BLaER1 (cell line): Measurements from ENCODE around the gene BICD2.

Experiments used
- H3K27ac ChIP-seq: shearing (Covaris generic); formaldehyde crosslinking; 2 replicates; pipeline ENCODE4 v1.8.1; 2022
- H3K27me3 ChIP-seq: shearing (Covaris generic); formaldehyde crosslinking; 2 replicates; pipeline ENCODE4 v1.8.1; 2022
- H3K36me3 ChIP-seq: shearing (Covaris generic); formaldehyde crosslinking; 2 replicates; pipeline ENCODE4 v1.8.1; 2022
- H3K4me1 ChIP-seq: shearing (Covaris generic); formaldehyde crosslinking; 2 replicates; pipeline ENCODE4 v1.8.1; 2022
- H3K4me2 ChIP-seq: shearing (Covaris generic); formaldehyde crosslinking; 2 replicates; pipeline ENCODE4 v1.8.1; 2022
- H3K4me3 ChIP-seq: shearing (Covaris generic); formaldehyde crosslinking; 2 replicates; pipeline ENCODE4 v1.8.1; 2022
- H3K9ac ChIP-seq: shearing (Covaris generic); formaldehyde crosslinking; 2 replicates; pipeline ENCODE4 v1.8.1; 2022
- H3K9me3 ChIP-seq: shearing (Covaris generic); formaldehyde crosslinking; 2 replicates; pipeline ENCODE4 v1.8.1; 2022
- H4K20me1 ChIP-seq: shearing (Covaris generic); formaldehyde crosslinking; 2 replicates; pipeline ENCODE4 v1.8.1; 2022
- Cebpa-rat ChIP-seq: shearing (Covaris generic); IDR thresholded peaks from 2 replicates; pipeline ENCODE4 v1.8.1; 2022

Gene BICD2

GRCh38 chr9:92762781-92763708 is 1.6 kb downstream of the BICD2 start:
- peak overlapping the region; percentile 90 for H3K9ac ChIP-seq
- H3K36me3 ChIP-seq = peaks cover 16% of the 10 kb centered on the region; the same call in 1 of the 2 replicates
- peak overlapping the region; percentile 99 for H3K4me3 ChIP-seq
- no peaks in the 10 kb centered on the region for H3K27me3 ChIP-seq
- peak overlapping the region; percentile 100 for H3K4me2 ChIP-seq
- H3K9me3 ChIP-seq = no peaks in the 10 kb centered on the region
- peaks cover 61% of the 10 kb centered on the region for H4K20me1 ChIP-seq
- H3K4me1 ChIP-seq = peaks cover 52% of the 10 kb centered on the region
- no peak for TF ChIP-seq Cebpa-rat
- peak overlapping the region; percentile 82 for H3K27ac ChIP-seq

GRCh38 chr9:92762196-92762595 is 2.4 kb downstream of the BICD2 start:
- Histone ChIP-seq H3K9ac (peak overlapping the region; percentile 90; the same call in 1 of the 2 replicates), H3K9me3 (0 out of 2 replicates have a peak, but pooled peaks cover under 1% of the 10 kb centered on the region), H3K27me3 (no peaks in the 10 kb centered on the region), H4K20me1 (peaks cover 61% of the 10 kb centered on the region), H3K4me2 (peak overlapping the region; percentile 100), H3K4me3 (no peak overlapping the region), H3K27ac (no peak overlapping the region), H3K4me1 (peaks cover 52% of the 10 kb centered on the region), H3K36me3 (peaks cover 16% of the 10 kb centered on the region; the same call in 1 of the 2 replicates)
- TF ChIP-seq Cebpa-rat = no peak

- Histone ChIP-seq H3K27me3 (no peaks in the 10 kb centered on the region), H3K27ac (no peak overlapping the region), H3K9ac (peak overlapping the region; percentile 20; the same call in 1 of the 2 replicates), H3K4me2 (peak overlapping the region; percentile 100), H3K9me3 (peaks cover 5% of the 10 kb centered on the region; the same call in 1 of the 2 replicates), H4K20me1 (peaks cover 61% of the 10 kb centered on the region), H3K36me3 (peaks cover 21% of the 10 kb centered on the region; the same call in 1 of the 2 replicates), H3K4me1 (peaks cover 52% of the 10 kb centered on the region), H3K4me3 (no peak overlapping the region)
- no peak for TF ChIP-seq Cebpa-rat
Observed at GRCh38 chr9:92761686-92762085, 2.9 kb downstream of the BICD2 start.

GRCh38 chr9:92760494-92760893 is 4.1 kb downstream of the BICD2 start:
- 0 out of 2 replicates have a peak overlapping the region, but pooled peaks have one; percentile 30 for H3K27ac ChIP-seq
- TF ChIP-seq Cebpa-rat = no peak
- no peaks in the 10 kb centered on the region for H3K27me3 ChIP-seq
- H3K36me3 ChIP-seq = peaks cover 28% of the 10 kb centered on the region
- 0 out of 2 replicates have a peak overlapping the region, but pooled peaks have one; percentile 4 for H3K9ac ChIP-seq
- H3K4me1 ChIP-seq = peaks cover 42% of the 10 kb centered on the region
- peaks cover 64% of the 10 kb centered on the region for H4K20me1 ChIP-seq
- peak overlapping the region; percentile 100 for H3K4me2 ChIP-seq
- peaks cover 15% of the 10 kb centered on the region for H3K9me3 ChIP-seq
- no peak overlapping the region for H3K4me3 ChIP-seq

- Histone ChIP-seq H3K4me2 (peak overlapping the region; percentile 100; the same call in 1 of the 2 replicates), H3K9me3 (peaks cover 19% of the 10 kb centered on the region), H3K4me1 (peaks cover 41% of the 10 kb centered on the region), H3K27ac (0 out of 2 replicates have a peak overlapping the region, but pooled peaks have one; percentile 30), H3K27me3 (no peaks in the 10 kb centered on the region), H3K9ac (no peak overlapping the region), H3K36me3 (peaks cover 30% of the 10 kb centered on the region), H4K20me1 (peaks cover 64% of the 10 kb centered on the region), H3K4me3 (no peak overlapping the region)
- TF ChIP-seq Cebpa-rat = no peak
Observed at GRCh38 chr9:92760070-92760469, 4.6 kb downstream of the BICD2 start.

GRCh38 chr9:92759446-92759845 is 5.2 kb downstream of the BICD2 start:
- Histone ChIP-seq H3K27ac (no peak overlapping the region), H3K36me3 (peaks cover 30% of the 10 kb centered on the region), H3K27me3 (no peaks in the 10 kb centered on the region), H3K9ac (no peak overlapping the region), H3K4me1 (peaks cover 41% of the 10 kb centered on the region), H3K4me3 (no peak overlapping the region), H3K9me3 (peaks cover 26% of the 10 kb centered on the region), H4K20me1 (peaks cover 63% of the 10 kb centered on the region), H3K4me2 (no peak overlapping the region)
- TF ChIP-seq Cebpa-rat = no peak

- Histone ChIP-seq H3K9ac (no peak overlapping the region), H3K4me1 (peaks cover 33% of the 10 kb centered on the region), H3K4me2 (no peak overlapping the region), H3K4me3 (no peak overlapping the region), H4K20me1 (peaks cover 52% of the 10 kb centered on the region), H3K9me3 (peaks cover 37% of the 10 kb centered on the region), H3K36me3 (peaks cover 41% of the 10 kb centered on the region), H3K27me3 (no peaks in the 10 kb centered on the region), H3K27ac (no peak overlapping the region)
- TF ChIP-seq Cebpa-rat = no peak
Observed at GRCh38 chr9:92756792-92757191, 7.8 kb downstream of the BICD2 start.

GRCh38 chr9:92754091-92754745 is 10.4 kb downstream of the BICD2 start:
- H3K4me1 ChIP-seq = peaks cover 25% of the 10 kb centered on the region
- no peak overlapping the region for H3K4me3 ChIP-seq
- peaks cover 37% of the 10 kb centered on the region for H3K9me3 ChIP-seq
- H3K4me2 ChIP-seq = no peak overlapping the region
- H3K27me3 ChIP-seq = no peaks in the 10 kb centered on the region
- no peak overlapping the region for H3K9ac ChIP-seq
- TF ChIP-seq Cebpa-rat = no peak
- H3K27ac ChIP-seq = no peak overlapping the region
- H4K20me1 ChIP-seq = peaks cover 52% of the 10 kb centered on the region
- peaks cover 34% of the 10 kb centered on the region for H3K36me3 ChIP-seq

GRCh38 chr9:92752812-92753404 is 11.7 kb downstream of the BICD2 start:
- Histone ChIP-seq H3K36me3 (peaks cover 34% of the 10 kb centered on the region), H3K4me1 (peaks cover 38% of the 10 kb centered on the region), H4K20me1 (peaks cover 58% of the 10 kb centered on the region), H3K27ac (no peak overlapping the region), H3K4me2 (peak overlapping the region; percentile 37), H3K9me3 (peaks cover 37% of the 10 kb centered on the region), H3K27me3 (no peaks in the 10 kb centered on the region), H3K9ac (no peak overlapping the region), H3K4me3 (no peak overlapping the region)
- no peak for TF ChIP-seq Cebpa-rat
